SK-N-SH (cell line): Measurements from ENCODE around the gene ZNF385A. TPM values are rescaled to one million over a fixed set of nuclear protein-coding genes. Genes with fewer than 3 reads are reported as not detected.
A peak's percentile ranks its signal among the peaks of the same experiment; 100 is the strongest.

Experiments used
- CTCF ChIA-PET: fragments of 300-600, 350-600 bp; formaldehyde crosslinking; extraction: SDS; loops from one replicate; lab custom pipeline; 2021; lab: Yijun Ruan, JAX
- POLR2A ChIA-PET: fragments of 350-600 bp; sonication (Branson Sonifier 250); formaldehyde crosslinking; extraction: SDS; loops from one replicate; lab custom pipeline; 2020; ENCODE audit warnings: antibody characterized with exemption, inconsistent platforms; lab: Yijun Ruan, JAX
- DNase-seq: peaks from one replicate; pipeline ENCODE4 v3.0.0; 2012
- H2AFZ ChIP-seq: fragments of 200-600 bp; sonication (generic); 2 replicates; pipeline ENCODE4 v1.8.1; 2016; ENCODE audit warnings: antibody characterized with exemption, mild to moderate bottlenecking, low read depth
- H3F3A ChIP-seq: fragments of 200-600 bp; sonication (generic); replicated peaks from 2 replicates; pipeline ENCODE3; 2016; ENCODE audit warnings: antibody characterized with exemption, mild to moderate bottlenecking; ENCODE audit not compliant: insufficient read depth
- H3K27ac ChIP-seq, 2 experiments: fragments of 200-500 bp in 1 of 2; fragments of 200-600 bp in 1 of 2; sonication (Bioruptor generic) in 1 of 2; sonication (generic), shearing (Covaris generic) in 1 of 2; 2 replicates each; pipeline versions ENCODE4 v1.5.1 to v1.6.1; 2014 to 2016; ENCODE audit warnings: low read depth in 2 of 2, inconsistent platforms in 1 of 2, low read length in 1 of 2, mild to moderate bottlenecking in 1 of 2, mixed read lengths in 1 of 2
- H3K27me3 ChIP-seq: fragments of 200-600 bp; sonication (generic), shearing (Covaris generic); 2 replicates; pipeline ENCODE4 v1.6.1; 2016; ENCODE audit warnings: mixed run types; ENCODE audit not compliant: insufficient read depth
- H3K36me3 ChIP-seq, 2 experiments: fragments of 200-500 bp in 1 of 2; fragments of 200-600 bp in 1 of 2; sonication (Bioruptor generic) in 1 of 2; sonication (generic) in 1 of 2; replicated peaks in 1 of 2; 2 replicates each; pipeline versions ENCODE3 to v1.5.1; 2014 to 2016; ENCODE audit warnings: low read length in 1 of 2, mild to moderate bottlenecking in 1 of 2; ENCODE audit not compliant: insufficient read depth in 2 of 2, control insufficient read depth in 1 of 2
- H3K4me1 ChIP-seq, 2 experiments: fragments of 200-500 bp in 1 of 2; fragments of 200-600 bp in 1 of 2; sonication (Bioruptor generic) in 1 of 2; sonication (generic), shearing (Covaris generic) in 1 of 2; 2 replicates each; pipeline versions ENCODE4 v1.5.1 to v1.6.1; 2014 to 2016; ENCODE audit warnings: low read depth in 1 of 2, low read length in 1 of 2, mixed run types in 1 of 2; ENCODE audit not compliant: insufficient read depth in 2 of 2, control insufficient read depth in 1 of 2
- H3K4me2 ChIP-seq: fragments of 200-600 bp; sonication (generic), shearing (Covaris generic); 2 replicates; pipeline ENCODE4 v1.6.1; 2017; ENCODE audit warnings: mixed run types
- H3K4me3 ChIP-seq, 2 experiments: fragments of 200-500 bp in 1 of 2; fragments of 200-600 bp in 1 of 2; sonication (Bioruptor generic) in 1 of 2; sonication (generic), shearing (Covaris generic) in 1 of 2; 2 replicates each; pipeline versions ENCODE4 v1.5.1 to v1.8.1; 2014 to 2016; ENCODE audit warnings: low read depth in 2 of 2, inconsistent platforms in 1 of 2, low read length in 1 of 2, mild to moderate bottlenecking in 1 of 2, mixed read lengths in 1 of 2, moderate library complexity in 1 of 2
- H3K79me2 ChIP-seq: fragments of 200-600 bp; sonication (generic); 2 replicates; pipeline ENCODE4 v1.8.1; 2017; ENCODE audit warnings: mild to moderate bottlenecking; ENCODE audit not compliant: insufficient read depth
- H3K9ac ChIP-seq: fragments of 200-600 bp; sonication (generic); 2 replicates; pipeline ENCODE4 v1.6.1; 2017; ENCODE audit warnings: mixed run types
- H3K9me2 ChIP-seq: fragments of 200-600 bp; sonication (generic); 2 replicates; pipeline ENCODE4 v1.6.1; 2017; ENCODE audit warnings: mixed run types
- H3K9me3 ChIP-seq: fragments of 200-600 bp; sonication (generic); 2 replicates; pipeline ENCODE4 v1.6.1; 2017; ENCODE audit warnings: mixed run types, mild to moderate bottlenecking, moderate library complexity
- H4K20me1 ChIP-seq: fragments of 200-600 bp; sonication (generic); 2 replicates; pipeline ENCODE4 v1.6.1; 2017; ENCODE audit warnings: mild to moderate bottlenecking, mixed run types; ENCODE audit not compliant: insufficient read depth
- CHD2 ChIP-seq: fragments of 150-350 bp; IDR thresholded peaks from 2 replicates; pipeline ENCODE4 v1.6.1; 2018; ENCODE audit warnings: low read length; ENCODE audit not compliant: partially characterized antibody
- EP300 ChIP-seq, 2 experiments: IDR thresholded peaks; 2 replicates each; pipeline versions ENCODE4 v1.4.0 to v1.6.1; 2012; ENCODE audit warnings: borderline replicate concordance in 1 of 2, low read depth in 1 of 2, low read length in 1 of 2
- SMC3 ChIP-seq: IDR thresholded peaks from 2 replicates; pipeline ENCODE4 v1.6.1; 2012; ENCODE audit warnings: low read depth, low read length, improper control_type of control experiment
- TAF1 ChIP-seq: IDR thresholded peaks from 2 replicates; pipeline ENCODE4 v1.6.1; 2012; ENCODE audit warnings: low read depth, mild to moderate bottlenecking, low read length, moderate library complexity, borderline replicate concordance
- TEAD4 ChIP-seq: IDR thresholded peaks from 2 replicates; pipeline ENCODE4 v1.4.0; 2012; ENCODE audit warnings: mild to moderate bottlenecking, borderline replicate concordance; ENCODE audit not compliant: insufficient read depth
- ZBTB33 ChIP-seq: IDR thresholded peaks from 2 replicates; pipeline ENCODE4 v1.4.0; 2012; ENCODE audit warnings: low read depth, borderline replicate concordance
- WGBS: methylation state at CpG from one replicate; pipeline ENCODE4 v1.1.6; 2017; ENCODE audit warnings: low lambda C conversion rate; 5-methylcytosine and 5-hydroxymethylcytosine counted together
- polyA plus RNA-seq, 3 experiments: library from polyadenylated mRNA; depleted of rRNA; stranded (reverse); fragments of >200 nt; gene quantifications; 2 replicates each; pipeline ENCODE4 v1.2.3, GENCODE V29; 2012
- TF ChIP-seq, protein P1 (sequence below): IDR thresholded peaks from 2 replicates; pipeline ENCODE4; 2012
- TF ChIP-seq, protein P2 (sequence below): fragments of 200-600 bp; sonication (generic); IDR thresholded peaks from 2 replicates; pipeline ENCODE4 v1.6.1; 2017; ENCODE audit warnings: antibody characterized with exemption, mild to moderate bottlenecking, moderate library complexity

Gene ZNF385A
- polyA plus RNA-seq, 1 of the 3 experiments (the other 2 are of a cell fraction) = 2.6 TPM

GRCh38 chr12:54413284-54414190, 29.0 kb upstream of the ZNF385A start (continued):
- TF ChIP-seq, protein P1, sequence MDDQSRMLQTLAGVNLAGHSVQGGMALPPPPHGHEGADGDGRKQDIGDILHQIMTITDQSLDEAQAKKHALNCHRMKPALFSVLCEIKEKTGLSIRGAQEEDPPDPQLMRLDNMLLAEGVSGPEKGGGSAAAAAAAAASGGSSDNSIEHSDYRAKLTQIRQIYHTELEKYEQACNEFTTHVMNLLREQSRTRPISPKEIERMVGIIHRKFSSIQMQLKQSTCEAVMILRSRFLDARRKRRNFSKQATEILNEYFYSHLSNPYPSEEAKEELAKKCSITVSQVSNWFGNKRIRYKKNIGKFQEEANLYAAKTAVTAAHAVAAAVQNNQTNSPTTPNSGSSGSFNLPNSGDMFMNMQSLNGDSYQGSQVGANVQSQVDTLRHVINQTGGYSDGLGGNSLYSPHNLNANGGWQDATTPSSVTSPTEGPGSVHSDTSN = no peak
- TF ChIP-seq CHD2 (no peak), ZBTB33 (no peak), EP300 (IDR thresholded peaks at IDR 0.05; ENCODE audit: borderline replicate concordance in 1 of 2, low read depth in 1 of 2, low read length in 1 of 2) (no peak), SMC3 (no peak)

GRCh38 chr12:54412786-54413185, 28.3 kb upstream of the ZNF385A start:
- peak overlapping the region in 1 of 2 experiments; percentile 88; a peak in 2 of 4 replicates for H3K27ac ChIP-seq
- H3F3A ChIP-seq = peaks cover 26% of the 10 kb centered on the region
- peak overlapping the region; percentile 58 for H3K4me2 ChIP-seq
- H3K4me3 ChIP-seq = no peak overlapping the region
- no peak for TF ChIP-seq TAF1
- H4K20me1 ChIP-seq = no peaks in the 10 kb centered on the region
- 63% methylated on average over 3 of the region's 3 CpGs for WGBS
- H2AFZ ChIP-seq = no peak overlapping the region
- DNase-seq = no peak
- H3K9ac ChIP-seq = peak overlapping the region; percentile 57
- ChIA-PET CTCF (interaction anchor here (0.6 to 11.8 kb wide), 8 partner anchors 9 to 34 kb away, joined by 3 to 125 read pairs (median 4); no protein-coding TSS in a partner anchor), POLR2A (no interaction called here)
- H3K4me1 ChIP-seq = peaks cover 0 to 40% of the 10 kb centered on the region in 2 experiments; a peak in 2 of 4 replicates
- H3K27me3 ChIP-seq = no peaks in the 10 kb centered on the region
- H3K79me2 ChIP-seq = peaks cover 76% of the 10 kb centered on the region
- no peaks in the 10 kb centered on the region for H3K9me2 ChIP-seq
- no peaks in the 10 kb centered on the region for H3K9me3 ChIP-seq
- H3K36me3 ChIP-seq = peaks cover 3 to 7% of the 10 kb centered on the region in 2 experiments

- Histone ChIP-seq H3K4me2 (peak overlapping the region; percentile 12; the same call in 1 of the 2 replicates), H3K79me2 (peaks cover 71% of the 10 kb centered on the region), H3K9me3 (no peaks in the 10 kb centered on the region), H3K4me3 (no peak overlapping the region), H3K27ac (peak overlapping the region in 1 of 2 experiments; percentile 88; a peak in 2 of 4 replicates), H3K9me2 (no peaks in the 10 kb centered on the region), H3K9ac (peak overlapping the region; percentile 57; the same call in 1 of the 2 replicates), H3K36me3 (peaks cover 7 to 11% of the 10 kb centered on the region in 2 experiments), H4K20me1 (no peaks in the 10 kb centered on the region)
- WGBS = 75% methylated on average over 4 of the region's 4 CpGs
- CTCF ChIA-PET = interaction anchor here (0.6 to 11.8 kb wide), 7 partner anchors 8 to 427 kb away, joined by 3 to 125 read pairs (median 4); partner anchors contain the start of gene HOXC10
- TF ChIP-seq, protein P2, sequence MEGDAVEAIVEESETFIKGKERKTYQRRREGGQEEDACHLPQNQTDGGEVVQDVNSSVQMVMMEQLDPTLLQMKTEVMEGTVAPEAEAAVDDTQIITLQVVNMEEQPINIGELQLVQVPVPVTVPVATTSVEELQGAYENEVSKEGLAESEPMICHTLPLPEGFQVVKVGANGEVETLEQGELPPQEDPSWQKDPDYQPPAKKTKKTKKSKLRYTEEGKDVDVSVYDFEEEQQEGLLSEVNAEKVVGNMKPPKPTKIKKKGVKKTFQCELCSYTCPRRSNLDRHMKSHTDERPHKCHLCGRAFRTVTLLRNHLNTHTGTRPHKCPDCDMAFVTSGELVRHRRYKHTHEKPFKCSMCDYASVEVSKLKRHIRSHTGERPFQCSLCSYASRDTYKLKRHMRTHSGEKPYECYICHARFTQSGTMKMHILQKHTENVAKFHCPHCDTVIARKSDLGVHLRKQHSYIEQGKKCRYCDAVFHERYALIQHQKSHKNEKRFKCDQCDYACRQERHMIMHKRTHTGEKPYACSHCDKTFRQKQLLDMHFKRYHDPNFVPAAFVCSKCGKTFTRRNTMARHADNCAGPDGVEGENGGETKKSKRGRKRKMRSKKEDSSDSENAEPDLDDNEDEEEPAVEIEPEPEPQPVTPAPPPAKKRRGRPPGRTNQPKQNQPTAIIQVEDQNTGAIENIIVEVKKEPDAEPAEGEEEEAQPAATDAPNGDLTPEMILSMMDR = no peak
- no peak for TF ChIP-seq TEAD4
- TF ChIP-seq, all 33 proteins: peak for 0
- H3F3A ChIP-seq = peaks cover 26% of the 10 kb centered on the region
- DNase-seq = no peak
- POLR2A ChIA-PET = no interaction called here
- H2AFZ ChIP-seq = no peak overlapping the region
- no peaks in the 10 kb centered on the region for H3K27me3 ChIP-seq
- H3K4me1 ChIP-seq = peaks cover 0 to 40% of the 10 kb centered on the region in 2 experiments; a peak in 2 of 4 replicates
Measured at GRCh38 chr12:54412348-54412747, 27.8 kb upstream of the ZNF385A start.
